Mammary epithelial cell (primary cell): Measurements from ENCODE around the gene TRAF4.

Source experiments
- CTCF ChIP-seq, 2 donors: IDR thresholded peaks in 1 of 2; conservative IDR thresholded peaks in 1 of 2; 2 replicates each; pipeline ENCODE4 v1.5.1; 2011 to 2012; ENCODE audit warnings: inconsistent platforms in 2 of 2, low read length in 2 of 2, mild to moderate bottlenecking in 2 of 2, control low read depth in 1 of 2, low read depth in 1 of 2; ENCODE audit not compliant: insufficient read depth in 1 of 2; ENCODE audit errors: extremely low read depth in 1 of 2
- EZH2 ChIP-seq: IDR thresholded peaks from 2 replicates; pipeline ENCODE4 v1.6.1; 2012; ENCODE audit warnings: low read length, inconsistent platforms, borderline replicate concordance

- no peak for TF ChIP-seq CTCF (conservative IDR thresholded peaks at IDR 0.05 in 1 of 2, IDR thresholded peaks at IDR 0.05 in 1 of 2; ENCODE audit: extremely low read depth in 1 of 2, insufficient read depth in 1 of 2, low read depth in 1 of 2, low read length in 2 of 2)
- no peak for TF ChIP-seq EZH2
Observed at GRCh38 chr17:28729950-28730330, 13.9 kb upstream of the TRAF4 start.
